Calu3 (cell line): ENCODE data around the gene SLC9A3. TPM values are rescaled to one million over a fixed set of nuclear protein-coding genes. Genes with fewer than 3 reads are reported as not detected.

ENCODE experiments used
- BruUV-seq: library from RNA; stranded (reverse); fragments of 400-500 nt; replicated peaks from 2 replicates; lab custom pipeline; 2021; lab: Mats Ljungman, UMichigan
- CTCF ChIA-PET: fragments of 300-600 bp; sonication (Branson Sonifier 250); formaldehyde crosslinking; loops from one replicate; lab custom pipeline; 2022; ENCODE audit warnings: antibody characterized with exemption; lab: Charles Lee
- DNase-seq: peaks from one replicate; pipeline ENCODE4 v3.0.0; 2022
- H3K27ac Mint-ChIP-seq: one replicate; pipeline ENCODE4 v1.8.0; 2022; ENCODE audit warnings: mixed read lengths; ENCODE audit not compliant: unreplicated experiment
- H3K27me3 Mint-ChIP-seq: one replicate; pipeline ENCODE4 v1.8.0; 2022; ENCODE audit warnings: mixed read lengths; ENCODE audit not compliant: unreplicated experiment
- H3K36me3 Mint-ChIP-seq: one replicate; pipeline ENCODE4 v1.8.0; 2022; ENCODE audit warnings: mild to moderate bottlenecking, moderate library complexity, mixed read lengths; ENCODE audit not compliant: insufficient read depth, unreplicated experiment
- H3K4me1 Mint-ChIP-seq: one replicate; pipeline ENCODE4 v1.8.0; 2022; ENCODE audit warnings: mild to moderate bottlenecking, low read depth, mixed read lengths; ENCODE audit not compliant: unreplicated experiment
- H3K4me3 Mint-ChIP-seq: one replicate; pipeline ENCODE4 v1.8.0; 2022; ENCODE audit warnings: mild to moderate bottlenecking, low read depth, moderate library complexity, mixed read lengths; ENCODE audit not compliant: unreplicated experiment
- H3K9me3 Mint-ChIP-seq: one replicate; pipeline ENCODE4 v1.8.0; 2022; ENCODE audit warnings: low read depth, mixed read lengths; ENCODE audit not compliant: unreplicated experiment
- intact Hi-C: fragments of 100-400 bp; cut with micrococcal nuclease; formaldehyde crosslinking; loops from one replicate; pipeline ENCODE4 v1.10.0; 2022; ENCODE audit not compliant: unreplicated experiment
- total RNA-seq: library from RNA; stranded (reverse); gene quantifications from 2 replicates; pipeline ENCODE4 v1.2.3, GENCODE V29; 2022
- TF ChIP-seq, protein P1 (sequence below): fragments of 200-600 bp; IDR thresholded peaks from one replicate; pipeline ENCODE4 v1.8.0; 2022; ENCODE audit warnings: antibody characterized with exemption; ENCODE audit not compliant: unreplicated experiment

The SLC9A3 gene
- total RNA-seq, 1 experiment from 2014 or later, result 1.1 TPM

DNA sequence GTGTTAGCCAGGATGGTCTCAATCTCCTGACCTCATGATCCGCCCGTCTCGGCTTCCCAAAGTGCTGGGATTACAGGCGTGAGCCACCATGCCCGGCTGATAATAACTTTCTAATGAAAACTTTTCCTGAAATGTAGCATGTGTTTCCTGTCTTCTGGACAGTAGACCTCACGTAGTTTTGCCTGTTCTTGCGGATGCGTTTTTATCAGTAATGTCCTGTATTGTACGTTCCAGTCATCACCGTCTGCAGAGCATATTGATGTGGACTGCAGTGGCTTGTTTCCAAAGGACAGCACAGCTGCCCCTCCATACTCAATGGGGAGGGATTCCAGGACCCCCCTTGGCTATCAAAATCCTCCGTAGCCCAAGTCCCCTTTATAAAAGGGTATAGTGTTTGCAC, 68.4 kb downstream of the SLC9A3 start:
- Mint-ChIP-seq H3K36me3 (peaks cover 54% of the 10 kb centered on the region), H3K27ac (no peak overlapping the region), H3K4me3 (no peak overlapping the region), H3K4me1 (peaks cover 26% of the 10 kb centered on the region), H3K27me3 (no peaks in the 10 kb centered on the region), H3K9me3 (peaks cover 5% of the 10 kb centered on the region)
- CTCF ChIA-PET, result no interaction called here
- DNase-seq, result no peak
- no TSS peak for BruUV-seq
- TF ChIP-seq, protein P1, sequence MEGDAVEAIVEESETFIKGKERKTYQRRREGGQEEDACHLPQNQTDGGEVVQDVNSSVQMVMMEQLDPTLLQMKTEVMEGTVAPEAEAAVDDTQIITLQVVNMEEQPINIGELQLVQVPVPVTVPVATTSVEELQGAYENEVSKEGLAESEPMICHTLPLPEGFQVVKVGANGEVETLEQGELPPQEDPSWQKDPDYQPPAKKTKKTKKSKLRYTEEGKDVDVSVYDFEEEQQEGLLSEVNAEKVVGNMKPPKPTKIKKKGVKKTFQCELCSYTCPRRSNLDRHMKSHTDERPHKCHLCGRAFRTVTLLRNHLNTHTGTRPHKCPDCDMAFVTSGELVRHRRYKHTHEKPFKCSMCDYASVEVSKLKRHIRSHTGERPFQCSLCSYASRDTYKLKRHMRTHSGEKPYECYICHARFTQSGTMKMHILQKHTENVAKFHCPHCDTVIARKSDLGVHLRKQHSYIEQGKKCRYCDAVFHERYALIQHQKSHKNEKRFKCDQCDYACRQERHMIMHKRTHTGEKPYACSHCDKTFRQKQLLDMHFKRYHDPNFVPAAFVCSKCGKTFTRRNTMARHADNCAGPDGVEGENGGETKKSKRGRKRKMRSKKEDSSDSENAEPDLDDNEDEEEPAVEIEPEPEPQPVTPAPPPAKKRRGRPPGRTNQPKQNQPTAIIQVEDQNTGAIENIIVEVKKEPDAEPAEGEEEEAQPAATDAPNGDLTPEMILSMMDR, result no peak
- intact Hi-C loops, result no loop called here

DNA sequence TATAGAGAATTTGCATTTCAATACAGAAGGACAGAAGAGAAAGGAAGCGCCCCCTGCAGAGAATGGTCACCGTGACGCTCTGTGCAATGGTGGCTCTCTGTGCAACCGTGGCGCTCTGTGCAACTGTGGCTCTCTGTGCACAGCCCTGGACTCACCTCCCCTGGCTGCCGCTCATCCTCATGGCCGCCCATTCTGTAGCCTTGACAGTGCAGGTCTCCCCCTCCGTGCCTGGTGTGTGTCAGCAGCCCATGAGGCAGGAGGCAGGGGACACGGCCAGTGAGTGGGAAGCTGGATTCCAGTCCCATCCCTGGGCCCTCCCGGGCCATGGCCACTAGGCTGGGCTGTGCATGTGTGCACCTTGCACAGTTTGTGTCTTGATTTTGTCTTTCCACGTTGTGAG, 69.3 kb downstream of the SLC9A3 start:
- no peaks in the 10 kb centered on the region for H3K27me3 Mint-ChIP-seq
- CTCF ChIA-PET, result no interaction called here

DNA sequence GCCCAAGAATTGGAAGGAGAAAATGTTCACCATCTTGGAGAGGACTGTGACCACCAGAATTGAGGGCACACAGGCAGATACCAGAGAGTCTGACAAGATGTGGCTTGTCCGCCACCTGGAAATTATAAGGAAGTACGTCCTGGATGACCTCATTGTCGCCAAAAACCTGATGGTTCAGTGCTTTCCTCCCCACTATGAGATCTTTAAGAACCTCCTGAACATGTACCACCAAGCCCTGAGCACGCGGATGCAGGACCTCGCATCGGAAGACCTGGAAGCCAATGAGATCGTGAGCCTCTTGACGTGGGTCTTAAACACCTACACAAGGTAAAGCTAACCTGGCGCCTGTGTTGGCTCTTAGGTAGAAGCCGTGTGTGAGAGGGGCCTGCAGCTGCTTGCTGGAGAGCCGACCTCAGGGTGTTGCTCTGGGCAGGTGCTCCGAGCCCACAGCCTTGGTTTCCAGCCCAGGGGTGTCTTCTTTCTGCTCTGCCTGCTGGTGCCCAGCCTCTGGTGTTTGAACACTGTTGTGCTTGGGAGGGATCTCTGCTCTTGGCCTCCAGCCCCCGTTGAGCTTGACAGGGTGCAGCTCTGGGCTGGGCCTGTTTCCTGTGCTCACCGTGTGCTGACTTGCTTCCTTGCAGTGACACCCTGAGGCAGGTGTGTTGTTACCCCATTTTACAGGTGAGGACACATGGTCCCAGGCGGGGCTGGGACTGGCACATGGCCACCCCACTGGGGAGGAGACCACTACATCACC, 70.3 kb downstream of the SLC9A3 start:
- Mint-ChIP-seq H3K4me3 (no peak overlapping the region), H3K9me3 (peaks cover 5% of the 10 kb centered on the region), H3K27me3 (no peaks in the 10 kb centered on the region), H3K27ac (no peak overlapping the region), H3K4me1 (peaks cover 13% of the 10 kb centered on the region), H3K36me3 (peaks cover 55% of the 10 kb centered on the region)
- BruUV-seq, result no TSS peak
- TF ChIP-seq, protein P1, result no peak
- intact Hi-C loops, result no loop called here
- DNase-seq, result no peak
- CTCF ChIA-PET, result no interaction called here

More for the DNA sequence above, 69.3 kb downstream of the SLC9A3 start:
- DNase-seq, result no peak
- peaks cover 22% of the 10 kb centered on the region for H3K4me1 Mint-ChIP-seq
- peaks cover 58% of the 10 kb centered on the region for H3K36me3 Mint-ChIP-seq
- TF ChIP-seq, protein P1, result no peak
- no peak overlapping the region for H3K4me3 Mint-ChIP-seq
- H3K9me3 Mint-ChIP-seq, result peaks cover 5% of the 10 kb centered on the region
- intact Hi-C loops, result no loop called here
- no peak overlapping the region for H3K27ac Mint-ChIP-seq
- no TSS peak for BruUV-seq

DNA sequence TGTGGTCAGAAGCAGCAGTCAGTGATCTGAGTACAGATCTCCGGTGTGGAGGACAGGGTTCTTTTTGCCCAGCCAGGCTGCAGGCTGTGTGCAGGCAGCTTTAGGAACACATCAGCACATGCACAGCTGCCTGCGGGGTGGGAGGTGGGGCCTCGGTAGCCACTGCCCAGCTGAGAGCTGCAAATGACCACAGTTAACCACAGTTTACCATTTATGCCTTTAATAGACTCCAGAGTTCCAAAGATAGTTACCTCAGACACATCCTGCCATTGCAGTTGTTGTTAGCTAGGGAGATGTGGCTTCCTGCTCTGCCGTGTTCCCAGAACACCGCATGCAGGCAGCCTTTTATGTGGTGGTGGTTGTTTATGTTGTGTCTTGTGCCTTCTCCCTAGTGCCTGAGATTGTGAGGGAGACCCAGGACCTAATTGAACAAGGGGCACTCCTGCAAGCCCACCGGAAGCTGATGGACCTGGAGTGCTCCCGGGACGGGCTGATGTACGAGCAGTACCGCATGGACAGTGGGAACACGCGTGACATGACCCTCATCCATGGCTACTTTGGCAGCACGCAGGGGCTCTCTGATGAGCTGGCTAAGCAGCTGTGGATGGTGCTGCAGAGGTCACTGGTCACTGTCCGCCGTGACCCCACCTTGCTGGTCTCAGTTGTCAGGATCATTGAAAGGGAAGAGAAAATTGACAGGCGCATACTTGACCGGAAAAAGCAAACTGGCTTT, 71.1 kb downstream of the SLC9A3 start:
- Mint-ChIP-seq H3K27me3 (no peaks in the 10 kb centered on the region), H3K27ac (no peak overlapping the region), H3K36me3 (peaks cover 52% of the 10 kb centered on the region), H3K4me3 (no peak overlapping the region), H3K4me1 (peaks cover 13% of the 10 kb centered on the region), H3K9me3 (peaks cover 5% of the 10 kb centered on the region)
- intact Hi-C loops, result no loop called here
- no peak for DNase-seq
- no TSS peak for BruUV-seq
- TF ChIP-seq, protein P1, result no peak
- CTCF ChIA-PET, result no interaction called here
